B cell (primary cell): ENCODE results near the gene NEDD4. TPM values are rescaled to one million over a fixed set of nuclear protein-coding genes. Genes with fewer than 3 reads are reported as not detected.
"Not testable (repeated sequence)": the region's sequence is repeated elsewhere in the genome, so short reads cannot be mapped to it uniquely, and the experiment has no call there.

Experiments
- ATAC-seq: fragments of 200-7000 bp; cut with Tn5 transposase; one replicate; pipeline ENCODE4 v1.10.0; 2021; ENCODE audit warnings: low read depth, mild to moderate bottlenecking, moderate number of reproducible peaks, moderate library complexity
- CTCF ChIA-PET: fragments of 350-600 bp; sonication (Branson Sonifier 250); formaldehyde crosslinking; loops from one replicate; lab custom pipeline; 2021; ENCODE audit warnings: antibody characterized with exemption, inconsistent platforms; lab: Charles Lee
- POLR2A ChIA-PET: fragments of 350-600 bp; sonication (Branson Sonifier 250); formaldehyde crosslinking; loops from one replicate; lab custom pipeline; 2021; ENCODE audit warnings: antibody characterized with exemption; lab: Charles Lee
- DNase-seq: peaks from one replicate; pipeline ENCODE4 v3.0.0; 2013
- H2AFZ ChIP-seq: 2 replicates; pipeline ENCODE4 v1.6.1; 2012; ENCODE audit warnings: mild to moderate bottlenecking, low read depth, low read length; ENCODE audit not compliant: insufficient read depth, poor library complexity, severe bottlenecking
- H3K27ac ChIP-seq, 2 donors: 1 replicate in 1 of 2; 2 replicates in 1 of 2; pipeline ENCODE4 v1.5.1; 2012 to 2013; ENCODE audit warnings: low read length in 2 of 2, mild to moderate bottlenecking in 2 of 2, moderate library complexity in 1 of 2
- H3K27me3 ChIP-seq, 4 experiments: fragments of 200-600 bp in 1 of 4; sonication (generic) in 1 of 4; replicated peaks in 1 of 4; 1 replicate in 2 of 4; 2 replicates in 2 of 4; pipeline versions ENCODE4 v1.6.1 to v1.7.0; 2013 to 2016; ENCODE audit warnings: low read length in 3 of 4, mild to moderate bottlenecking in 2 of 4, mixed read lengths in 1 of 4, moderate library complexity in 1 of 4; ENCODE audit not compliant: insufficient read depth in 4 of 4, control insufficient read depth in 3 of 4; ENCODE audit errors: control extremely low read depth in 1 of 4
- H3K36me3 ChIP-seq, 2 experiments: replicated peaks in 1 of 2; 1 replicate in 1 of 2; 2 replicates in 1 of 2; pipeline versions ENCODE4 v1.6.1 to v1.7.1; 2013; ENCODE audit warnings: low read length in 1 of 2; ENCODE audit not compliant: insufficient read depth in 2 of 2, control insufficient read depth in 1 of 2; ENCODE audit errors: control extremely low read depth in 1 of 2, extremely low read depth in 1 of 2
- H3K4me1 ChIP-seq, 2 donors: fragments of 200-600 bp in 1 of 2; sonication (generic) in 1 of 2; 1 replicate in 1 of 2; 2 replicates in 1 of 2; pipeline versions ENCODE4 v1.5.1 to v1.6.1; 2013 to 2017; ENCODE audit warnings: low read length in 2 of 2; ENCODE audit not compliant: control insufficient read depth in 2 of 2, insufficient read depth in 2 of 2
- H3K4me2 ChIP-seq: replicated peaks from 2 replicates; pipeline ENCODE3; 2012; ENCODE audit warnings: mild to moderate bottlenecking, low read depth, low read length; ENCODE audit not compliant: poor library complexity, severe bottlenecking
- H3K4me3 ChIP-seq, 5 experiments: fragments of 200-600 bp in 1 of 5; sonication (generic) in 1 of 5; 1 replicate in 3 of 5; 2 replicates in 2 of 5; pipeline versions ENCODE4 v1.5.1 to v1.7.0; 2011 to 2016; ENCODE audit warnings: low read length in 4 of 5, mild to moderate bottlenecking in 4 of 5, low read depth in 2 of 5, control low read depth in 1 of 5, moderate library complexity in 1 of 5; ENCODE audit not compliant: insufficient read depth in 1 of 5; ENCODE audit errors: control extremely low read depth in 1 of 5, extremely low read depth in 1 of 5
- H3K79me2 ChIP-seq: fragments of 200-600 bp; sonication (generic); one replicate; pipeline ENCODE4 v1.6.0; 2016; ENCODE audit warnings: low read length; ENCODE audit not compliant: control insufficient read depth, insufficient read depth
- H3K9ac ChIP-seq: fragments of 200-600 bp; sonication (generic); 2 replicates; pipeline ENCODE4 v1.6.1; 2017; ENCODE audit warnings: mild to moderate bottlenecking, low read length, moderate library complexity
- H3K9me3 ChIP-seq, 3 donors: one replicate each; pipeline versions ENCODE4 v1.6.1 to v1.7.1; 2013; ENCODE audit warnings: low read length in 2 of 3; ENCODE audit not compliant: control insufficient read depth in 2 of 3, insufficient read depth in 1 of 3; ENCODE audit errors: control extremely low read depth in 1 of 3
- H4K20me1 ChIP-seq: 2 replicates; pipeline ENCODE4 v1.6.0; 2012; ENCODE audit warnings: mild to moderate bottlenecking, low read length; ENCODE audit not compliant: insufficient read depth, control insufficient read depth, poor library complexity, severe bottlenecking
- H3K27ac Mint-ChIP-seq: one replicate; pipeline ENCODE4 v1.8.0; 2021; ENCODE audit warnings: mixed read lengths
- H3K27me3 Mint-ChIP-seq: one replicate; pipeline ENCODE4 v1.8.0; 2021; ENCODE audit warnings: mixed read lengths
- H3K4me1 Mint-ChIP-seq: one replicate; pipeline ENCODE4 v1.8.0; 2021; ENCODE audit warnings: mixed read lengths
- H3K4me3 Mint-ChIP-seq: one replicate; pipeline ENCODE4 v1.8.0; 2021; ENCODE audit warnings: mixed read lengths
- H3K9me3 Mint-ChIP-seq: one replicate; pipeline ENCODE4 v1.8.0; 2022; ENCODE audit warnings: mixed read lengths; ENCODE audit not compliant: insufficient read depth
- CTCF ChIP-seq: fragments of 200-600 bp; IDR thresholded peaks from one replicate; pipeline ENCODE4 v1.8.0; 2022; ENCODE audit warnings: antibody characterized with exemption, mild to moderate bottlenecking
- EZH2 ChIP-seq: IDR thresholded peaks from 2 replicates; pipeline ENCODE4 v1.6.1; 2012; ENCODE audit warnings: borderline replicate concordance, low read depth, mild to moderate bottlenecking, moderate library complexity, low read length; ENCODE audit not compliant: insufficient read depth, poor library complexity, severe bottlenecking
- WGBS: methylation state at CpG from one replicate; pipeline ENCODE4 v1.1.5; 2013; ENCODE audit warnings: missing lambda C conversion rate; ENCODE audit not compliant: insufficient coverage; 5-methylcytosine and 5-hydroxymethylcytosine counted together
- intact Hi-C: fragments of 100-400 bp; cut with micrococcal nuclease; formaldehyde crosslinking; loops from one replicate; pipeline ENCODE4 v1.10.0; 2022
- polyA plus RNA-seq: library from polyadenylated mRNA; depleted of rRNA; stranded (reverse); fragments of >200 nt; gene quantifications from 2 replicates; pipeline ENCODE4 v1.2.3, GENCODE V29; 2012
- total RNA-seq, 2 donors: library from RNA; stranded (reverse); fragments of 120-200 nt in 1 of 2; gene quantifications; 1 replicate in 1 of 2; 2 replicates in 1 of 2; pipeline versions ENCODE4 v1.2.3 to v1.2.4, GENCODE V29; 2013 to 2022

Gene NEDD4
- total and polyA plus RNA-seq, 2 donors (not counting 1 experiment from before 2014, with no cell fraction given), result 0.03 to 2.3 TPM

- Mint-ChIP-seq H3K9me3 (no peaks in the 10 kb centered on the region), H3K27me3 (peaks cover 24% of the 10 kb centered on the region), H3K27ac (no peak overlapping the region), H3K4me3 (no peak overlapping the region), H3K4me1 (no peaks in the 10 kb centered on the region)
- Histone ChIP-seq H3K27me3 (peaks cover 0 to 3% (median 0%) of the 10 kb centered on the region in 4 experiments), H3K79me2 (no peaks in the 10 kb centered on the region), H2AFZ (no peak overlapping the region), H3K9me3 (no peaks in the 10 kb centered on the region), H4K20me1 (no peaks in the 10 kb centered on the region), H3K36me3 (no peaks in the 10 kb centered on the region), H3K4me2 (no peak overlapping the region), H3K9ac (no peak overlapping the region), H3K27ac (no peak overlapping the region), H3K4me3 (no peak overlapping the region), H3K4me1 (no peaks in the 10 kb centered on the region)
- POLR2A ChIA-PET, result no interaction called here
- CTCF ChIA-PET, result no interaction called here
- no peak for DNase-seq
- intact Hi-C loops, result no loop called here
- 100% methylated on average over 2 of the region's 4 CpGs for WGBS
- no peak for ATAC-seq
- TF ChIP-seq CTCF (no peak), EZH2 (no peak)
Observed at GRCh38 chr15:56031402-56031801, 38.0 kb upstream of the NEDD4 start.

- peaks cover 2% of the 10 kb centered on the region for H3K9me3 Mint-ChIP-seq
- peaks cover 0 to 3% (median 0%) of the 10 kb centered on the region in 4 experiments for H3K27me3 ChIP-seq
- no peak overlapping the region for H2AFZ ChIP-seq
- no peak for DNase-seq
- no peak overlapping the region for H3K4me2 ChIP-seq
- H3K9me3 ChIP-seq, result no peaks in the 10 kb centered on the region
- CTCF ChIA-PET, result no interaction called here
- TF ChIP-seq CTCF, result no peak
- TF ChIP-seq EZH2, result no peak
- no peak overlapping the region for H3K27ac ChIP-seq
- no peak overlapping the region for H3K9ac ChIP-seq
- no peak overlapping the region for H3K27ac Mint-ChIP-seq
- H4K20me1 ChIP-seq, result no peaks in the 10 kb centered on the region
- no peaks in the 10 kb centered on the region for H3K4me1 Mint-ChIP-seq
- H3K27me3 Mint-ChIP-seq, result peaks cover 28% of the 10 kb centered on the region
- intact Hi-C loops, result no loop called here
- H3K4me1 ChIP-seq, result no peaks in the 10 kb centered on the region
- H3K4me3 ChIP-seq, result no peak overlapping the region
- no peaks in the 10 kb centered on the region for H3K79me2 ChIP-seq
- no CpG with 5 or more reads among the region's 2 CpGs for WGBS
- no peaks in the 10 kb centered on the region for H3K36me3 ChIP-seq
- POLR2A ChIA-PET, result no interaction called here
- no peak overlapping the region for H3K4me3 Mint-ChIP-seq
- ATAC-seq, result no peak
Observed at GRCh38 chr15:56028430-56028829, 35.0 kb upstream of the NEDD4 start.

GRCh38 chr15:56023160-56023559 is 29.7 kb upstream of the NEDD4 start:
- peaks cover 32% of the 10 kb centered on the region for H3K27me3 Mint-ChIP-seq
- CTCF ChIA-PET, result interaction anchor here (0.6 kb wide), 1 partner anchor 1358 kb away, joined by 3 read pairs; no protein-coding TSS in a partner anchor
- H4K20me1 ChIP-seq, H3K4me1 Mint-ChIP-seq, H3K4me3 Mint-ChIP-seq, H3K27me3 ChIP-seq, intact Hi-C loops, H2AFZ ChIP-seq, ATAC-seq, H3K4me1 ChIP-seq, H3K79me2 ChIP-seq, H3K36me3 ChIP-seq, H3K27ac ChIP-seq, H3K27ac Mint-ChIP-seq, H3K4me3 ChIP-seq, DNase-seq, H3K9me3 ChIP-seq, H3K9ac ChIP-seq, H3K4me2 ChIP-seq, H3K9me3 Mint-ChIP-seq, POLR2A ChIA-PET: not testable (repeated sequence)
- WGBS, result 100% methylated on average over 2 of the region's 7 CpGs
